Measurements from ENCODE around the gene TSPOAP1. TPM values are rescaled to one million over a fixed set of nuclear protein-coding genes. Genes with fewer than 3 reads are reported as not detected.

Gene TSPOAP1
- polyA plus RNA-seq, 1 of the 3 experiments (the other 2 are of a cell fraction) = 0.79 TPM

DNA sequence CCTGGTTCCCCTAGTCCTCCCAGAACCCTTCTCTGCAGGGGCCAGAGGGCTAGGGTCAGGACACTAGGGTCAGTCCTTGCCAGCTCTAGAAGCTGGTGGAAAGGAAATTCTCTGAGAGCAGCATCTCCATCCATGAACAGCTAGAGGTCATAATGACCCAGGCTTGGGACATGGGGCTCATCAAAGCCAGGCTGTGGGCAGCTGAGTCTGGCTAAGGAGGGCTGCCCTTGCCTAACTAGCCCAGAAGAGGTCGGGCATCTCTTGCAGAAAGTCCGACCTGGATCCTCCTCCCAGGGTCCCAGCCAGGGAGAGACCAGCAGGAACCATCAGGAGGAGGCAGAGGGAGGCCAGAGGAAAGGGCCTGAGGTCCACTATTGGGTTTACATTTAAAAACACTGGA is 52.2 kb downstream of the TSPOAP1 start (continued):
- TF ChIP-seq, protein P1, sequence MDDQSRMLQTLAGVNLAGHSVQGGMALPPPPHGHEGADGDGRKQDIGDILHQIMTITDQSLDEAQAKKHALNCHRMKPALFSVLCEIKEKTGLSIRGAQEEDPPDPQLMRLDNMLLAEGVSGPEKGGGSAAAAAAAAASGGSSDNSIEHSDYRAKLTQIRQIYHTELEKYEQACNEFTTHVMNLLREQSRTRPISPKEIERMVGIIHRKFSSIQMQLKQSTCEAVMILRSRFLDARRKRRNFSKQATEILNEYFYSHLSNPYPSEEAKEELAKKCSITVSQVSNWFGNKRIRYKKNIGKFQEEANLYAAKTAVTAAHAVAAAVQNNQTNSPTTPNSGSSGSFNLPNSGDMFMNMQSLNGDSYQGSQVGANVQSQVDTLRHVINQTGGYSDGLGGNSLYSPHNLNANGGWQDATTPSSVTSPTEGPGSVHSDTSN (IDR thresholded peaks at IDR 0.05) = no peak
- TF ChIP-seq RAD21 (IDR thresholded peaks at IDR 0.05; ENCODE audit: low read length) (no peak), GATA2 (CRISPR knock-in tag; IDR thresholded peaks at IDR 0.05) (no peak), FOXJ3 (CRISPR knock-in tag; IDR thresholded peaks at IDR 0.05) (no peak)

DNA sequence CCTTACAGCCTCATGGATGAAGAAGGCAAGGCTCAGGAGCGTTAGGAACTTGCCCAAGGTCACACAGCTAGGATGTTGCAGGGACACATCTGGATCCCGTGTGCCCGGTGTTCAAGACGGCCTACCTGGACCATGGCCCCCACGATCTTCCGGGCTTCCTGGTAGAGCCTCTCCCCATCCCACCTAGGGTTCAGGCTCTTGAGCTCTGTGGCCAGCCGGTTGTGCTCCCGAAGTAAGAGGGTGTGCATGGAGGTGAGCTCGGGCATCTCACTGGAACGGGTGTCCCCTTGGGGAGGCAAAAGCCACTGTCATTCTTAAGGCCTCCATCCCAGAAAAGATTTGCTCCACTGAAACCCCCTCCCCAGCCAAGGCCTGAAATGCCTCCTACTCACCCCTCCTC is 53.2 kb downstream of the TSPOAP1 start:
- no peaks in the 10 kb centered on the region for H3K79me2 ChIP-seq (ENCODE audit: insufficient read depth)
- DNase-seq = peak; percentile 23
- CTCF ChIA-PET = interaction anchor here (0.8 to 3.3 kb wide), 8 partner anchors 14 to 142 kb away, joined by 3 to 13 read pairs (median 4); partner anchors contain the start of genes LPO, RNF43 and SUPT4H1
- no peak overlapping the region for H2AFZ ChIP-seq (ENCODE audit: low read depth)
- no peaks in the 10 kb centered on the region for H3F3A ChIP-seq (replicated peaks; ENCODE audit: insufficient read depth)
- H3K9ac ChIP-seq = no peak overlapping the region
- no peaks in the 10 kb centered on the region for H3K36me3 ChIP-seq (replicated peaks in 1 of 2; ENCODE audit: control insufficient read depth in 1 of 2, insufficient read depth in 2 of 2, low read length in 1 of 2)
- no peak overlapping the region for H3K4me3 ChIP-seq (ENCODE audit: low read depth in 2 of 2, low read length in 1 of 2)
- H3K27me3 ChIP-seq (ENCODE audit: insufficient read depth) = peaks cover 21% of the 10 kb centered on the region
- H3K4me2 ChIP-seq = no peak overlapping the region
- H3K4me1 ChIP-seq (ENCODE audit: control insufficient read depth in 1 of 2, insufficient read depth in 2 of 2, low read depth in 1 of 2, low read length in 1 of 2) = no peaks in the 10 kb centered on the region; a peak in 1 of 4 replicates
- H3K27ac ChIP-seq (ENCODE audit: low read depth in 2 of 2, low read length in 1 of 2) = no peak overlapping the region
- no peaks in the 10 kb centered on the region for H3K9me2 ChIP-seq
- no peaks in the 10 kb centered on the region for H3K9me3 ChIP-seq
- no peaks in the 10 kb centered on the region for H4K20me1 ChIP-seq (ENCODE audit: insufficient read depth)
- no peak for TF ChIP-seq SIN3A (IDR thresholded peaks at IDR 0.05; ENCODE audit: borderline replicate concordance, low read depth, low read length)
- no peak for TF ChIP-seq EP300 (IDR thresholded peaks at IDR 0.05; ENCODE audit: borderline replicate concordance in 1 of 2, low read depth in 1 of 2, low read length in 1 of 2)
- TF ChIP-seq NFIC (IDR thresholded peaks at IDR 0.05; ENCODE audit: borderline replicate concordance) = no peak
- no peak for TF ChIP-seq FOXJ3 (CRISPR knock-in tag; IDR thresholded peaks at IDR 0.05)
- TF ChIP-seq MEF2A (IDR thresholded peaks at IDR 0.05; ENCODE audit: borderline replicate concordance, low read depth) = no peak
- TF ChIP-seq, protein P1 (IDR thresholded peaks at IDR 0.05) = no peak
- no peak for TF ChIP-seq RCOR1 (IDR thresholded peaks at IDR 0.05; ENCODE audit: low read length)
- TF ChIP-seq TEAD4 (IDR thresholded peaks at IDR 0.05; ENCODE audit: borderline replicate concordance, insufficient read depth) = no peak
- TF ChIP-seq TAF1 (IDR thresholded peaks at IDR 0.05; ENCODE audit: borderline replicate concordance, low read depth, low read length) = no peak
- no peak for TF ChIP-seq TCF12 (IDR thresholded peaks at IDR 0.05)
- TF ChIP-seq, protein P2, sequence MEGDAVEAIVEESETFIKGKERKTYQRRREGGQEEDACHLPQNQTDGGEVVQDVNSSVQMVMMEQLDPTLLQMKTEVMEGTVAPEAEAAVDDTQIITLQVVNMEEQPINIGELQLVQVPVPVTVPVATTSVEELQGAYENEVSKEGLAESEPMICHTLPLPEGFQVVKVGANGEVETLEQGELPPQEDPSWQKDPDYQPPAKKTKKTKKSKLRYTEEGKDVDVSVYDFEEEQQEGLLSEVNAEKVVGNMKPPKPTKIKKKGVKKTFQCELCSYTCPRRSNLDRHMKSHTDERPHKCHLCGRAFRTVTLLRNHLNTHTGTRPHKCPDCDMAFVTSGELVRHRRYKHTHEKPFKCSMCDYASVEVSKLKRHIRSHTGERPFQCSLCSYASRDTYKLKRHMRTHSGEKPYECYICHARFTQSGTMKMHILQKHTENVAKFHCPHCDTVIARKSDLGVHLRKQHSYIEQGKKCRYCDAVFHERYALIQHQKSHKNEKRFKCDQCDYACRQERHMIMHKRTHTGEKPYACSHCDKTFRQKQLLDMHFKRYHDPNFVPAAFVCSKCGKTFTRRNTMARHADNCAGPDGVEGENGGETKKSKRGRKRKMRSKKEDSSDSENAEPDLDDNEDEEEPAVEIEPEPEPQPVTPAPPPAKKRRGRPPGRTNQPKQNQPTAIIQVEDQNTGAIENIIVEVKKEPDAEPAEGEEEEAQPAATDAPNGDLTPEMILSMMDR (IDR thresholded peaks at IDR 0.05) = no peak
- no peak for TF ChIP-seq YY1 (IDR thresholded peaks at IDR 0.05; ENCODE audit: low read depth)
- no peak for TF ChIP-seq GATA2 (CRISPR knock-in tag; IDR thresholded peaks at IDR 0.05)
- TF ChIP-seq, protein P3, sequence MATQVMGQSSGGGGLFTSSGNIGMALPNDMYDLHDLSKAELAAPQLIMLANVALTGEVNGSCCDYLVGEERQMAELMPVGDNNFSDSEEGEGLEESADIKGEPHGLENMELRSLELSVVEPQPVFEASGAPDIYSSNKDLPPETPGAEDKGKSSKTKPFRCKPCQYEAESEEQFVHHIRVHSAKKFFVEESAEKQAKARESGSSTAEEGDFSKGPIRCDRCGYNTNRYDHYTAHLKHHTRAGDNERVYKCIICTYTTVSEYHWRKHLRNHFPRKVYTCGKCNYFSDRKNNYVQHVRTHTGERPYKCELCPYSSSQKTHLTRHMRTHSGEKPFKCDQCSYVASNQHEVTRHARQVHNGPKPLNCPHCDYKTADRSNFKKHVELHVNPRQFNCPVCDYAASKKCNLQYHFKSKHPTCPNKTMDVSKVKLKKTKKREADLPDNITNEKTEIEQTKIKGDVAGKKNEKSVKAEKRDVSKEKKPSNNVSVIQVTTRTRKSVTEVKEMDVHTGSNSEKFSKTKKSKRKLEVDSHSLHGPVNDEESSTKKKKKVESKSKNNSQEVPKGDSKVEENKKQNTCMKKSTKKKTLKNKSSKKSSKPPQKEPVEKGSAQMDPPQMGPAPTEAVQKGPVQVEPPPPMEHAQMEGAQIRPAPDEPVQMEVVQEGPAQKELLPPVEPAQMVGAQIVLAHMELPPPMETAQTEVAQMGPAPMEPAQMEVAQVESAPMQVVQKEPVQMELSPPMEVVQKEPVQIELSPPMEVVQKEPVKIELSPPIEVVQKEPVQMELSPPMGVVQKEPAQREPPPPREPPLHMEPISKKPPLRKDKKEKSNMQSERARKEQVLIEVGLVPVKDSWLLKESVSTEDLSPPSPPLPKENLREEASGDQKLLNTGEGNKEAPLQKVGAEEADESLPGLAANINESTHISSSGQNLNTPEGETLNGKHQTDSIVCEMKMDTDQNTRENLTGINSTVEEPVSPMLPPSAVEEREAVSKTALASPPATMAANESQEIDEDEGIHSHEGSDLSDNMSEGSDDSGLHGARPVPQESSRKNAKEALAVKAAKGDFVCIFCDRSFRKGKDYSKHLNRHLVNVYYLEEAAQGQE (IDR thresholded peaks at IDR 0.05; ENCODE audit: low read depth, low read length) = no peak
- POLR2A ChIA-PET = no interaction called here
- WGBS (ENCODE audit: low lambda C conversion rate) = 46% methylated on average over 9 of the region's 10 CpGs

Data from SK-N-SH (cell line).